HepG2 (cell line): Measurements from ENCODE around the gene FOXA1. TPM values are rescaled to one million over a fixed set of nuclear protein-coding genes. Genes with fewer than 3 reads are reported as not detected.
A peak's percentile ranks its signal among the peaks of the same experiment; 100 is the strongest.

Experiments
- RFXANK ChIP-seq: IDR thresholded peaks from 2 replicates; pipeline ENCODE4 v1.6.1; 2016
- ZFP41 ChIP-seq: sonication (generic); formaldehyde crosslinking; IDR thresholded peaks from 2 replicates; pipeline ENCODE4 v1.4.0; 2020; ENCODE audit warnings: mild to moderate bottlenecking, missing genetic modification reagents, borderline replicate concordance
- ZNF17 ChIP-seq: sonication (generic); formaldehyde crosslinking; IDR thresholded peaks from 2 replicates; pipeline ENCODE4 v1.5.0; 2020; ENCODE audit warnings: mild to moderate bottlenecking, missing genetic modification reagents
- ZNF350 ChIP-seq: sonication (generic); formaldehyde crosslinking; IDR thresholded peaks from 2 replicates; pipeline ENCODE4 v1.4.0; 2020; ENCODE audit warnings: mild to moderate bottlenecking, low read depth, missing genetic modification reagents, borderline replicate concordance
- ZNF382 ChIP-seq: sonication (generic); formaldehyde crosslinking; IDR thresholded peaks from 2 replicates; pipeline ENCODE4 v1.5.0; 2020; ENCODE audit warnings: missing genetic modification reagents, mild to moderate bottlenecking, borderline replicate concordance
- ZNF83 ChIP-seq: sonication (generic); formaldehyde crosslinking; IDR thresholded peaks from 2 replicates; pipeline ENCODE4 v1.4.0; 2020; ENCODE audit warnings: missing genetic modification reagents, mild to moderate bottlenecking, borderline replicate concordance
- polyA plus RNA-seq, 8 experiments: library from polyadenylated mRNA; depleted of rRNA in 3 of 8; stranded (reverse) in 7 of 8; unstranded in 1 of 8; fragments of >200 nt; fragmentation: Illumina TruSeq in 4 of 8; extraction: Trizol in 4 of 8; gene quantifications; 2 replicates each; pipeline versions ENCODE4 v1.2.1 to v1.2.3, GENCODE V29; 2011 to 2016; ENCODE audit warnings: low read depth in 4 of 8, missing spikeins in 1 of 8, mixed read lengths in 1 of 8; ENCODE audit not compliant: insufficient read depth in 1 of 8
- total RNA-seq, 5 experiments: library from RNA; depleted of rRNA; stranded (reverse); fragments of >200 nt; fragmentation: Illumina TruSeq; extraction: Trizol; gene quantifications; 2 replicates each; pipeline ENCODE4 v1.2.3, GENCODE V29; 2016; ENCODE audit warnings: low read depth in 1 of 5
- TF ChIP-seq, protein P1 (sequence below): sonication (generic); formaldehyde crosslinking; IDR thresholded peaks from 2 replicates; pipeline ENCODE4 v1.4.0; 2020; ENCODE audit warnings: missing genetic modification reagents
- TF ChIP-seq, protein P2 (sequence below): sonication (generic); formaldehyde crosslinking; IDR thresholded peaks from 2 replicates; pipeline ENCODE4 v1.8.1; 2023; ENCODE audit warnings: mild to moderate bottlenecking, moderate library complexity, missing genetic modification reagents
- TF ChIP-seq, protein P3 (sequence below): sonication (generic); formaldehyde crosslinking; IDR thresholded peaks from 2 replicates; pipeline ENCODE4 v1.4.0; 2020; ENCODE audit warnings: low read depth, mild to moderate bottlenecking, missing genetic modification reagents
- TF ChIP-seq, protein P4 (sequence below): sonication (generic); formaldehyde crosslinking; IDR thresholded peaks from 2 replicates; pipeline ENCODE4 v1.5.0; 2020; ENCODE audit warnings: mild to moderate bottlenecking, low read depth, missing genetic modification reagents, borderline replicate concordance
- TF ChIP-seq, protein P5 (sequence below): sonication (generic); formaldehyde crosslinking; IDR thresholded peaks from 2 replicates; pipeline ENCODE4 v1.5.1; 2020; ENCODE audit warnings: mild to moderate bottlenecking, missing genetic modification reagents, borderline replicate concordance
- TF ChIP-seq, protein P6 (sequence below): sonication (generic); formaldehyde crosslinking; IDR thresholded peaks from 2 replicates; pipeline ENCODE4 v1.4.0; 2020; ENCODE audit warnings: missing genetic modification reagents, borderline replicate concordance

The FOXA1 gene
- total and polyA plus RNA-seq, 2 of the 13 experiments (the other 11 are each of a cell fraction or from before 2014, with no cell fraction given), result 43.4 to 58.6 TPM

DNA sequence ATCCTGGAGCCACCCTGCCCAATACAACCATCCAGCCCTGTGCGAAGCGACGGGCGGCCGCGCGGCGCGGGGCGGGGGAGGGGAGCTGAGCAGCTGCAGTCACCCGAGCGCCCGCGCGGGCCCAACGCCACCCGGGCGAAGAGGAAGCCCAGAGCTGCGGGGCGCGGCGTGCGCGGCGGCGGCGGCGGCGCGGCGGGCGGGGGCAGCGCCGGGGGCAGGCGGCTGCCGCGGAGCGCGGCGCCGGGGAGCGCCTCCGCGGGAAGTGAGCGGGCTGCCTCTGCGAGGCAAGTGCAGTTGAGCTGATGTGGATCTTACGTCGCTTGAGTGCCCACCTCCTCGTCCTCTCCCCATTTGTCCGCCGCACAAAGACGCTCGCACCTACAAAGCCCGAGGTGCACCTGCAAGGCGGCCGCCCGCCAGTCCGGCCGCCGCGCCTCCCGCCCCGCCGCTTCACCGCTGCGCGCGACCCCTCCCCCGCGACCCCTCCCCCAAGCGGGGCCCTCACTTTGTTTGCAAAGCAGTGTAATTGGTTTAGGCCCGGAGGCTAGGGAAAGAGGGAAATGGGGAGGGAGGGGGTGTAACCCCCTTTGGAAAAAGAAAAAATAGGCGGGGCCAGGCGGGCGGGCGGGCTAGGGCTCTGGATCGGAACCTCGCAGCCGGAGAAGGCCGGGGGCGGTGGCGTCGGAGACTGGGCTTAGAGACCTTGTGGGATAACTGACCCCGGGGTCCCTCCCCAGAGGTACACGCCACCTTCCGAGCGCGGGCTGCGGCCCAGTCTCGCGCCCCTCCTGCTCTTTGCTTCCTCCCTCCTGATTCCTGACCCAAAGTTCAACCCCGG is at the start of gene FOXA1, which contains the start of gene TTC6 (continued):
- TF ChIP-seq, protein P1, sequence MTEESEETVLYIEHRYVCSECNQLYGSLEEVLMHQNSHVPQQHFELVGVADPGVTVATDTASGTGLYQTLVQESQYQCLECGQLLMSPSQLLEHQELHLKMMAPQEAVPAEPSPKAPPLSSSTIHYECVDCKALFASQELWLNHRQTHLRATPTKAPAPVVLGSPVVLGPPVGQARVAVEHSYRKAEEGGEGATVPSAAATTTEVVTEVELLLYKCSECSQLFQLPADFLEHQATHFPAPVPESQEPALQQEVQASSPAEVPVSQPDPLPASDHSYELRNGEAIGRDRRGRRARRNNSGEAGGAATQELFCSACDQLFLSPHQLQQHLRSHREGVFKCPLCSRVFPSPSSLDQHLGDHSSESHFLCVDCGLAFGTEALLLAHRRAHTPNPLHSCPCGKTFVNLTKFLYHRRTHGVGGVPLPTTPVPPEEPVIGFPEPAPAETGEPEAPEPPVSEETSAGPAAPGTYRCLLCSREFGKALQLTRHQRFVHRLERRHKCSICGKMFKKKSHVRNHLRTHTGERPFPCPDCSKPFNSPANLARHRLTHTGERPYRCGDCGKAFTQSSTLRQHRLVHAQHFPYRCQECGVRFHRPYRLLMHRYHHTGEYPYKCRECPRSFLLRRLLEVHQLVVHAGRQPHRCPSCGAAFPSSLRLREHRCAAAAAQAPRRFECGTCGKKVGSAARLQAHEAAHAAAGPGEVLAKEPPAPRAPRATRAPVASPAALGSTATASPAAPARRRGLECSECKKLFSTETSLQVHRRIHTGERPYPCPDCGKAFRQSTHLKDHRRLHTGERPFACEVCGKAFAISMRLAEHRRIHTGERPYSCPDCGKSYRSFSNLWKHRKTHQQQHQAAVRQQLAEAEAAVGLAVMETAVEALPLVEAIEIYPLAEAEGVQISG (CRISPR knock-in tag), result peak; percentile 80
- TF ChIP-seq, protein P2, sequence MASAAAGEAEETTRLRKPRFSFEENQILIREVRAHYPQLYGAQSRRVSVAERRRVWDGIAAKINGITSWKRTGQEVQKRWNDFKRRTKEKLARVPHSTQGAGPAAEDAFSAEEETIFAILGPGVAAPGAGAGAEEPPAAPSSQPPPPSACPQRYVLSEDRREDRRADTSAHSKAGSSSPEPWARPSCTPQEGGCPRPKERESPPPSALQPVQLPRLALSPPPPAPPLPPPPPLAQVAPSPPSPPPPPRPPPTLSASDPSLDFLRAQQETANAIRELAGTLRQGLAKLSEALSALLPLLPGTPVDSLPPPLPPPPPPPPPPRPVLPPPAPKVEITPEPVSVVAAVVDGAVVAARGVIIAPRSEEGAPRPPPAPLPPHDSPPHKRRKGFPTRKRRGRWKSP (CRISPR knock-in tag), result peak; percentile 69; the same call in 1 of the 2 replicates
- TF ChIP-seq, protein P3, sequence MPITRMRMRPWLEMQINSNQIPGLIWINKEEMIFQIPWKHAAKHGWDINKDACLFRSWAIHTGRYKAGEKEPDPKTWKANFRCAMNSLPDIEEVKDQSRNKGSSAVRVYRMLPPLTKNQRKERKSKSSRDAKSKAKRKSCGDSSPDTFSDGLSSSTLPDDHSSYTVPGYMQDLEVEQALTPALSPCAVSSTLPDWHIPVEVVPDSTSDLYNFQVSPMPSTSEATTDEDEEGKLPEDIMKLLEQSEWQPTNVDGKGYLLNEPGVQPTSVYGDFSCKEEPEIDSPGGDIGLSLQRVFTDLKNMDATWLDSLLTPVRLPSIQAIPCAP, result no peak
- TF ChIP-seq ZNF17 (CRISPR knock-in tag) (no peak), ZNF350 (CRISPR knock-in tag) (no peak), ZNF83 (CRISPR knock-in tag) (peak; percentile 39; the same call in 1 of the 2 replicates), RFXANK (no peak), ZFP41 (CRISPR knock-in tag) (peak; percentile 13; the same call in 1 of the 2 replicates), ZNF382 (CRISPR knock-in tag) (no peak)
- TF ChIP-seq, protein P4, sequence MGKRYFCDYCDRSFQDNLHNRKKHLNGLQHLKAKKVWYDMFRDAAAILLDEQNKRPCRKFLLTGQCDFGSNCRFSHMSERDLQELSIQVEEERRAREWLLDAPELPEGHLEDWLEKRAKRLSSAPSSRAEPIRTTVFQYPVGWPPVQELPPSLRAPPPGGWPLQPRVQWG (CRISPR knock-in tag), result no peak
- TF ChIP-seq, protein P5, sequence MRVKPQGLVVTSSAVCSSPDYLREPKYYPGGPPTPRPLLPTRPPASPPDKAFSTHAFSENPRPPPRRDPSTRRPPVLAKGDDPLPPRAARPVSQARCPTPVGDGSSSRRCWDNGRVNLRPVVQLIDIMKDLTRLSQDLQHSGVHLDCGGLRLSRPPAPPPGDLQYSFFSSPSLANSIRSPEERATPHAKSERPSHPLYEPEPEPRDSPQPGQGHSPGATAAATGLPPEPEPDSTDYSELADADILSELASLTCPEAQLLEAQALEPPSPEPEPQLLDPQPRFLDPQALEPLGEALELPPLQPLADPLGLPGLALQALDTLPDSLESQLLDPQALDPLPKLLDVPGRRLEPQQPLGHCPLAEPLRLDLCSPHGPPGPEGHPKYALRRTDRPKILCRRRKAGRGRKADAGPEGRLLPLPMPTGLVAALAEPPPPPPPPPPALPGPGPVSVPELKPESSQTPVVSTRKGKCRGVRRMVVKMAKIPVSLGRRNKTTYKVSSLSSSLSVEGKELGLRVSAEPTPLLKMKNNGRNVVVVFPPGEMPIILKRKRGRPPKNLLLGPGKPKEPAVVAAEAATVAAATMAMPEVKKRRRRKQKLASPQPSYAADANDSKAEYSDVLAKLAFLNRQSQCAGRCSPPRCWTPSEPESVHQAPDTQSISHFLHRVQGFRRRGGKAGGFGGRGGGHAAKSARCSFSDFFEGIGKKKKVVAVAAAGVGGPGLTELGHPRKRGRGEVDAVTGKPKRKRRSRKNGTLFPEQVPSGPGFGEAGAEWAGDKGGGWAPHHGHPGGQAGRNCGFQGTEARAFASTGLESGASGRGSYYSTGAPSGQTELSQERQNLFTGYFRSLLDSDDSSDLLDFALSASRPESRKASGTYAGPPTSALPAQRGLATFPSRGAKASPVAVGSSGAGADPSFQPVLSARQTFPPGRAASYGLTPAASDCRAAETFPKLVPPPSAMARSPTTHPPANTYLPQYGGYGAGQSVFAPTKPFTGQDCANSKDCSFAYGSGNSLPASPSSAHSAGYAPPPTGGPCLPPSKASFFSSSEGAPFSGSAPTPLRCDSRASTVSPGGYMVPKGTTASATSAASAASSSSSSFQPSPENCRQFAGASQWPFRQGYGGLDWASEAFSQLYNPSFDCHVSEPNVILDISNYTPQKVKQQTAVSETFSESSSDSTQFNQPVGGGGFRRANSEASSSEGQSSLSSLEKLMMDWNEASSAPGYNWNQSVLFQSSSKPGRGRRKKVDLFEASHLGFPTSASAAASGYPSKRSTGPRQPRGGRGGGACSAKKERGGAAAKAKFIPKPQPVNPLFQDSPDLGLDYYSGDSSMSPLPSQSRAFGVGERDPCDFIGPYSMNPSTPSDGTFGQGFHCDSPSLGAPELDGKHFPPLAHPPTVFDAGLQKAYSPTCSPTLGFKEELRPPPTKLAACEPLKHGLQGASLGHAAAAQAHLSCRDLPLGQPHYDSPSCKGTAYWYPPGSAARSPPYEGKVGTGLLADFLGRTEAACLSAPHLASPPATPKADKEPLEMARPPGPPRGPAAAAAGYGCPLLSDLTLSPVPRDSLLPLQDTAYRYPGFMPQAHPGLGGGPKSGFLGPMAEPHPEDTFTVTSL (CRISPR knock-in tag), result 0 out of 2 replicates have a peak, but pooled peaks have one; percentile 6
- TF ChIP-seq, protein P6, sequence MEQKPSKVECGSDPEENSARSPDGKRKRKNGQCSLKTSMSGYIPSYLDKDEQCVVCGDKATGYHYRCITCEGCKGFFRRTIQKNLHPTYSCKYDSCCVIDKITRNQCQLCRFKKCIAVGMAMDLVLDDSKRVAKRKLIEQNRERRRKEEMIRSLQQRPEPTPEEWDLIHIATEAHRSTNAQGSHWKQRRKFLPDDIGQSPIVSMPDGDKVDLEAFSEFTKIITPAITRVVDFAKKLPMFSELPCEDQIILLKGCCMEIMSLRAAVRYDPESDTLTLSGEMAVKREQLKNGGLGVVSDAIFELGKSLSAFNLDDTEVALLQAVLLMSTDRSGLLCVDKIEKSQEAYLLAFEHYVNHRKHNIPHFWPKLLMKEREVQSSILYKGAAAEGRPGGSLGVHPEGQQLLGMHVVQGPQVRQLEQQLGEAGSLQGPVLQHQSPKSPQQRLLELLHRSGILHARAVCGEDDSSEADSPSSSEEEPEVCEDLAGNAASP, result peak; percentile 30
